ENCODE data around the gene XYLB.

XYLB gene

DNA sequence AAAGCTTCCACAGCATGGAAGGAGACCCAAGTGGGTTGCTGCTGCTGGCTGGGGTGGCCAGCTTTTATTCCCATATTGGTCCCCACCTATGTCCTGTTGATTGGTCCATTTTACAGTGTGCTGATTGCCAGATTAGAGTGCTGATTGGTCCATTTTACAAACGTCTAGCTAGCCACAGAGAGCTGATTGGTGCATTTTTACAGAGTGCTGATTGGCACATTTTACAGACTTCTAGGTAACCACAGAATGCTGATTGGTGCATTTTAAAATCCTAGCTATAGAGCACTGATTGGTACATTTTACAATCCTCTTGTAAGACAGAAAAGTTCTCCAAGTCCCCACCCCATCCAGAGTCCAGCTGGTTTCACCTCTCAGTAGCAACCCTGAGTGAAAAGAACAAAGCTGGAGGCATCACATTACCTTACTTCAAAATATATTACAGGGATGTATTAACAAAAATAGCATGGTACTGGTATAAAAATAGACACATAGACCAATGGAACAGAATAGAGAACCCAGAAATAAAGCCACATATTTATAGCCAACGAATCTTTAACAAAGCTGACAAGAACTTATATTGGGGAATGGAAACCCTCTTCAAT lies 99.6 kb downstream of the XYLB start:
- Histone ChIP-seq H3K79me2 (ENCODE audit: low read length) (no peaks in the 10 kb centered on the region), H3K27ac (ENCODE audit: low read length) (no peak overlapping the region)
- TF ChIP-seq EZH2 (optimal IDR thresholded peaks at IDR 0.05; ENCODE audit: low read depth, low read length), result no peak
- TF ChIP-seq EZH2phosphoT487 (IDR thresholded peaks at IDR 0.05; ENCODE audit: low read length), result no peak
- no peak for TF ChIP-seq CTCF (IDR thresholded peaks at IDR 0.05; ENCODE audit: low read length)

GRCh38 chr3:38446812-38447211 lies 100.2 kb downstream of the XYLB start:
- Histone ChIP-seq H3K27me3 (replicated peaks; ENCODE audit: insufficient read depth, low read length) (no peaks in the 10 kb centered on the region), H2AFZ (ENCODE audit: low read length) (no peak overlapping the region), H3K79me2 (ENCODE audit: low read length) (no peaks in the 10 kb centered on the region), H3K9me2 (replicated peaks; ENCODE audit: insufficient read depth, low read length) (no peaks in the 10 kb centered on the region), H3K27ac (ENCODE audit: low read length) (no peak overlapping the region), H3K9ac (ENCODE audit: low read length) (no peak overlapping the region), H3K36me3 (replicated peaks; ENCODE audit: insufficient read depth, low read length) (no peaks in the 10 kb centered on the region), H3F3A (ENCODE audit: insufficient read depth, low read length) (no peaks in the 10 kb centered on the region), H3K4me1 (ENCODE audit: low read length) (no peaks in the 10 kb centered on the region), H4K20me1 (ENCODE audit: insufficient read depth, low read length) (no peaks in the 10 kb centered on the region), H3K4me3 (ENCODE audit: low read length) (no peak overlapping the region), H3K4me2 (ENCODE audit: low read depth, low read length) (no peak overlapping the region), H3K9me3 (replicated peaks; ENCODE audit: insufficient read depth, low read length) (no peaks in the 10 kb centered on the region)
- DNase-seq, result no peak
- TF ChIP-seq EZH2 (optimal IDR thresholded peaks at IDR 0.05; ENCODE audit: low read depth, low read length), result no peak

More for the DNA sequence above, 99.6 kb downstream of the XYLB start:
- Histone ChIP-seq H3K4me2 (ENCODE audit: low read depth, low read length) (no peak overlapping the region), H3K4me3 (ENCODE audit: low read length) (no peak overlapping the region), H3K9ac (ENCODE audit: low read length) (no peak overlapping the region), H4K20me1 (ENCODE audit: insufficient read depth, low read length) (no peaks in the 10 kb centered on the region), H3F3A (ENCODE audit: insufficient read depth, low read length) (no peaks in the 10 kb centered on the region), H3K9me3 (replicated peaks; ENCODE audit: insufficient read depth, low read length) (no peaks in the 10 kb centered on the region), H3K36me3 (replicated peaks; ENCODE audit: insufficient read depth, low read length) (no peaks in the 10 kb centered on the region), H3K27me3 (replicated peaks; ENCODE audit: insufficient read depth, low read length) (no peaks in the 10 kb centered on the region), H2AFZ (ENCODE audit: low read length) (no peak overlapping the region), H3K4me1 (ENCODE audit: low read length) (no peaks in the 10 kb centered on the region), H3K9me2 (replicated peaks; ENCODE audit: insufficient read depth, low read length) (no peaks in the 10 kb centered on the region)
- DNase-seq, result no peak

- Histone ChIP-seq H3K9me2 (replicated peaks; ENCODE audit: insufficient read depth, low read length) (no peaks in the 10 kb centered on the region), H3K79me2 (ENCODE audit: low read length) (peaks cover 5% of the 10 kb centered on the region), H3K27me3 (replicated peaks; ENCODE audit: insufficient read depth, low read length) (no peaks in the 10 kb centered on the region), H3K27ac (ENCODE audit: low read length) (no peak overlapping the region), H3K9me3 (replicated peaks; ENCODE audit: insufficient read depth, low read length) (no peaks in the 10 kb centered on the region), H3F3A (ENCODE audit: insufficient read depth, low read length) (no peaks in the 10 kb centered on the region), H4K20me1 (ENCODE audit: insufficient read depth, low read length) (no peaks in the 10 kb centered on the region), H3K4me1 (ENCODE audit: low read length) (peaks cover under 1% of the 10 kb centered on the region), H2AFZ (ENCODE audit: low read length) (no peak overlapping the region), H3K36me3 (replicated peaks; ENCODE audit: insufficient read depth, low read length) (no peaks in the 10 kb centered on the region), H3K4me2 (ENCODE audit: low read depth, low read length) (no peak overlapping the region), H3K4me3 (ENCODE audit: low read length) (no peak overlapping the region), H3K9ac (ENCODE audit: low read length) (no peak overlapping the region)
- TF ChIP-seq EZH2 (optimal IDR thresholded peaks at IDR 0.05; ENCODE audit: low read depth, low read length), result no peak
- no peak for TF ChIP-seq EZH2phosphoT487 (IDR thresholded peaks at IDR 0.05; ENCODE audit: low read length)
- no peak for DNase-seq
These were observed 104.3 kb downstream of the XYLB start for GRCh38 chr3:38450853-38451252.

GRCh38 chr3:38453075-38453912 lies 106.7 kb downstream of the XYLB start, which contains the start of gene ACVR2B:
Gene ACVR2B, plus strand, starts transcription at chr3:38453890. Its CDS starts 433 bp downstream, at chr3:38454323.
- DNase-seq, result peak; percentile 82
- Histone ChIP-seq H3K27ac (ENCODE audit: low read length) (no peak within 1 kb of the TSS), H3K79me2 (ENCODE audit: low read length) (peaks cover 25% of the 10 kb centered on the region), H3K9ac (ENCODE audit: low read length) (peak within 1 kb of the TSS; percentile 74), H3F3A (ENCODE audit: insufficient read depth, low read length) (no peaks in the 10 kb centered on the region), H3K4me3 (ENCODE audit: low read length) (peak within 1 kb of the TSS; percentile 80), H4K20me1 (ENCODE audit: insufficient read depth, low read length) (no peaks in the 10 kb centered on the region), H3K4me2 (ENCODE audit: low read depth, low read length) (peak within 1 kb of the TSS; percentile 98), H3K9me3 (replicated peaks; ENCODE audit: insufficient read depth, low read length) (no peaks in the 10 kb centered on the region), H2AFZ (ENCODE audit: low read length) (peak within 1 kb of the TSS; percentile 86), H3K9me2 (replicated peaks; ENCODE audit: insufficient read depth, low read length) (no peaks in the 10 kb centered on the region), H3K27me3 (replicated peaks; ENCODE audit: insufficient read depth, low read length) (no peaks in the 10 kb centered on the region), H3K4me1 (ENCODE audit: low read length) (peaks cover 5% of the 10 kb centered on the region), H3K36me3 (replicated peaks; ENCODE audit: insufficient read depth, low read length) (no peaks in the 10 kb centered on the region)
- TF ChIP-seq EZH2phosphoT487 (IDR thresholded peaks at IDR 0.05; ENCODE audit: low read length), result no peak
- TF ChIP-seq EZH2 (optimal IDR thresholded peaks at IDR 0.05; ENCODE audit: low read depth, low read length), result no peak
- TF ChIP-seq CTCF (IDR thresholded peaks at IDR 0.05; ENCODE audit: low read length), result no peak
